Ishikawa (cell line): ENCODE data around the gene CLASP1.

ENCODE experiments used
- CEBPB ChIP-seq: IDR thresholded peaks from 2 replicates; pipeline ENCODE4 v1.6.1; 2012
- CREB1 ChIP-seq: IDR thresholded peaks from 2 replicates; pipeline ENCODE4 v1.6.1; 2012; ENCODE audit warnings: low read depth
- EGR1 ChIP-seq: IDR thresholded peaks from 2 replicates; pipeline ENCODE4 v1.6.1; 2012
- EP300 ChIP-seq: IDR thresholded peaks from 2 replicates; pipeline ENCODE4 v1.6.1; 2012; ENCODE audit warnings: borderline replicate concordance
- FOXM1 ChIP-seq: IDR thresholded peaks from 2 replicates; pipeline ENCODE4 v1.6.1; 2012; ENCODE audit warnings: low read depth, borderline replicate concordance
- NFIC ChIP-seq: IDR thresholded peaks from 2 replicates; pipeline ENCODE4 v1.6.1; 2012
- RAD21 ChIP-seq: IDR thresholded peaks from 2 replicates; pipeline ENCODE4 v1.6.1; 2012; ENCODE audit warnings: low read depth
- TAF1 ChIP-seq: IDR thresholded peaks from 2 replicates; pipeline ENCODE4 v1.6.1; 2012; ENCODE audit warnings: low read depth, mild to moderate bottlenecking
- TCF12 ChIP-seq: IDR thresholded peaks from 2 replicates; pipeline ENCODE4 v1.6.1; 2012; ENCODE audit warnings: low read depth
- TEAD4 ChIP-seq: IDR thresholded peaks from 2 replicates; pipeline ENCODE4 v1.6.1; 2012
- YY1 ChIP-seq: IDR thresholded peaks from 2 replicates; pipeline ENCODE4 v1.6.1; 2012; ENCODE audit warnings: low read depth
- ZBTB7A ChIP-seq: IDR thresholded peaks from 2 replicates; pipeline ENCODE4 v1.6.1; 2012; ENCODE audit warnings: low read depth
- TF ChIP-seq, protein P1 (sequence below): IDR thresholded peaks from 2 replicates; pipeline ENCODE4 v1.6.1; 2012
- TF ChIP-seq, protein P2 (sequence below): IDR thresholded peaks from 2 replicates; pipeline ENCODE4 v1.6.1; 2012; ENCODE audit warnings: low read depth, mild to moderate bottlenecking
- TF ChIP-seq, protein P3 (sequence below): IDR thresholded peaks from 2 replicates; pipeline ENCODE4 v1.6.1; 2012

The CLASP1 gene

DNA sequence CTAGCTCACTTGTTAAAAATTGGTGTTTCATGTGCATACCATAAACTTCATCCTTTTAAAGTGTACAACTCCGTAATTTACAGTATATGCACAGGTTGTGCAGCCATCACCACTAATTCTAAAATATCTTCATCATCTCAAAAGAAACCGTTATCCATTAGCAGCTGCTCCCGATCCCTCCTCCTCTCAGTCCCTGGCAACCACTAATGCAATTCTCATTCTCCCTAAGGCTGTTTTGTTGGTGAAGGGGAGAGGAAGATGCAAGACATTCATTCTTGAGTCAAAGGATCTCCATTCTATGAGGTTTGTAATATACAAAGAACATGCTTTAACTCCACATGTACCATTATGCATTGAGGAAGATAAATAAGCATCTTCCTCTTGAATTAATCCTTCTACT lies 70.0 kb downstream of the CLASP1 start:
- no peak for TF ChIP-seq TEAD4
- TF ChIP-seq TCF12 = no peak
- TF ChIP-seq, protein P1, sequence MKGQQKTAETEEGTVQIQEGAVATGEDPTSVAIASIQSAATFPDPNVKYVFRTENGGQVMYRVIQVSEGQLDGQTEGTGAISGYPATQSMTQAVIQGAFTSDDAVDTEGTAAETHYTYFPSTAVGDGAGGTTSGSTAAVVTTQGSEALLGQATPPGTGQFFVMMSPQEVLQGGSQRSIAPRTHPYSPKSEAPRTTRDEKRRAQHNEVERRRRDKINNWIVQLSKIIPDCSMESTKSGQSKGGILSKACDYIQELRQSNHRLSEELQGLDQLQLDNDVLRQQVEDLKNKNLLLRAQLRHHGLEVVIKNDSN = no peak
- TF ChIP-seq, protein P2, sequence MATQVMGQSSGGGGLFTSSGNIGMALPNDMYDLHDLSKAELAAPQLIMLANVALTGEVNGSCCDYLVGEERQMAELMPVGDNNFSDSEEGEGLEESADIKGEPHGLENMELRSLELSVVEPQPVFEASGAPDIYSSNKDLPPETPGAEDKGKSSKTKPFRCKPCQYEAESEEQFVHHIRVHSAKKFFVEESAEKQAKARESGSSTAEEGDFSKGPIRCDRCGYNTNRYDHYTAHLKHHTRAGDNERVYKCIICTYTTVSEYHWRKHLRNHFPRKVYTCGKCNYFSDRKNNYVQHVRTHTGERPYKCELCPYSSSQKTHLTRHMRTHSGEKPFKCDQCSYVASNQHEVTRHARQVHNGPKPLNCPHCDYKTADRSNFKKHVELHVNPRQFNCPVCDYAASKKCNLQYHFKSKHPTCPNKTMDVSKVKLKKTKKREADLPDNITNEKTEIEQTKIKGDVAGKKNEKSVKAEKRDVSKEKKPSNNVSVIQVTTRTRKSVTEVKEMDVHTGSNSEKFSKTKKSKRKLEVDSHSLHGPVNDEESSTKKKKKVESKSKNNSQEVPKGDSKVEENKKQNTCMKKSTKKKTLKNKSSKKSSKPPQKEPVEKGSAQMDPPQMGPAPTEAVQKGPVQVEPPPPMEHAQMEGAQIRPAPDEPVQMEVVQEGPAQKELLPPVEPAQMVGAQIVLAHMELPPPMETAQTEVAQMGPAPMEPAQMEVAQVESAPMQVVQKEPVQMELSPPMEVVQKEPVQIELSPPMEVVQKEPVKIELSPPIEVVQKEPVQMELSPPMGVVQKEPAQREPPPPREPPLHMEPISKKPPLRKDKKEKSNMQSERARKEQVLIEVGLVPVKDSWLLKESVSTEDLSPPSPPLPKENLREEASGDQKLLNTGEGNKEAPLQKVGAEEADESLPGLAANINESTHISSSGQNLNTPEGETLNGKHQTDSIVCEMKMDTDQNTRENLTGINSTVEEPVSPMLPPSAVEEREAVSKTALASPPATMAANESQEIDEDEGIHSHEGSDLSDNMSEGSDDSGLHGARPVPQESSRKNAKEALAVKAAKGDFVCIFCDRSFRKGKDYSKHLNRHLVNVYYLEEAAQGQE = no peak
- TF ChIP-seq CEBPB = no peak
- no peak for TF ChIP-seq YY1
- no peak for TF ChIP-seq EGR1
- no peak for TF ChIP-seq EP300
- TF ChIP-seq FOXM1 = no peak
- TF ChIP-seq TAF1 = no peak
- TF ChIP-seq RAD21 = no peak
- TF ChIP-seq, protein P3, sequence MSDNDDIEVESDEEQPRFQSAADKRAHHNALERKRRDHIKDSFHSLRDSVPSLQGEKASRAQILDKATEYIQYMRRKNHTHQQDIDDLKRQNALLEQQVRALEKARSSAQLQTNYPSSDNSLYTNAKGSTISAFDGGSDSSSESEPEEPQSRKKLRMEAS = no peak
- TF ChIP-seq NFIC = no peak
- no peak for TF ChIP-seq CREB1
- TF ChIP-seq ZBTB7A = no peak

DNA sequence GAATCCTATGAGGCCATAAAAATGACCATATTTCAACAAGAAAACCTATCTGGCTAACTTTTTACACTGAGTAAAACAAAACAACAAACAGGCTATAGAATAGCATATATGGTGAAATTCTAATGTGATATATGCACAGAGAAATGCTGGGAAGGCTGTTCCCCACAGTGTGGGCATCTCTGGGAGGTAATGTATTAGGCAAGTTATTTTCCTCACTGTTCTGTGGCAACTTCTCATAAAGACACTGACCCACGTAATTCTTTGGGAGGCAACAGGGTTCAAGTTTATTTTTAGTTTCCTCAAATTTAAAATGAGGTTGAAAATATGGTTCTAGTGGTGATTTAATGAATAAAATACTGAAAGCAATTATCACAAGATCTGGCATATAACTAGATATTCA lies 71.9 kb downstream of the CLASP1 start:
- no peak for TF ChIP-seq EGR1
- TF ChIP-seq ZBTB7A = no peak

DNA sequence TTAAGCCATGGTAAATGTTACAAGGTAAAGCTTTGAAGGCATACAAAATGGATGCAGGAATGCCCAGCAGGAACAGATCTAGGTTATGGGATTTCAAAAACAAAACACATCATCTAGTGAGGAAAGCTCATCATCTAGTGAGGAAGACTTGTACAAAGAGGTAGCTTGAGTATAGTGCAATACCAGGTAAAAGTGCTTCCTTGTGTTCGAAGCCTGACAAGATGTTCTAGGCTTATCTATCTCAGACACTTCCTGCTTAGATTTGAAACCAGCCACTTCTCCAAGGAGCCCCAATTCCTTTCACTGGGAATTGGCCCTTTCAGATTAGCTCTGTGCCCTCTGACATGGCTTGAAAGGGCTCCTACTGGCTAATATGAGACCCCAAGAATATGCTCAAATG lies 73.0 kb downstream of the CLASP1 start:
- TF ChIP-seq, protein P1 = no peak
- TF ChIP-seq RAD21 (no peak), TEAD4 (no peak), YY1 (no peak), ZBTB7A (no peak), EGR1 (no peak)
- TF ChIP-seq, protein P3 = no peak

DNA sequence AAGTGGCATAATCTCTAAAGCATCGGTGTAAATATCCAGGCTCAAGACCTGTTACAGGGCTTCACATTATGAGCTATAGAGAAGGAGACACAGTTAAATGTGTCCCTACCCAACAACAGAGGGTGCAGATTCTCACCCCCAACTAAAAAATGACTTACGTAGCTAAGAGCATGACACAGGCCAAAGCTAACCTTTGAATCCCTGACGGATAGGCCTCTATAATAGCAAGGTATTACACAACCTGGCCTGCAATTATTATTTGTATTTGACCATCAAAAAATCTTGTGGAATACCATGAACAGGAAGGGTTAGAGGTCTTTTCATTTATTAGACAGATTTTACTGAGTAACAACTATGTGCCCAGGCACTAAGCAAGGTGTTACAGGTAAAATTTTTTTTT lies 73.5 kb downstream of the CLASP1 start:
- TF ChIP-seq, protein P3 = no peak

DNA sequence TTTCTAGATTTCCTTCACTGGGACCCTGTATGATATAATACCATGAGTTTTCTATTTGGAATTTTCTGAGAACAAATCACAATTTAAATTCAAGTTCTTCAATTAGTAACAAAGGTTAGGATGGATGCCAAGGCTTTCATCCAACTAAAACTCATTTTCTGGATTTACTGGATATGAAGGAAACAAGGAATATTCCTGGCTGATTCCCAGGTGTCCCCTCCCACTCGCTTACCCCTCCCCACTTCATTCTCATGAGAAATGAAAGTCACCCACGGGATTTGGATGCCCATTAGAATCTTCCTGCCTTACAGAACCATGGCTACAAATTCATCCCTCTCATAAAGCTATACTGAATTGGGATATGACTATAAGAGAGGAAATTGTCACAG lies 78.6 kb downstream of the CLASP1 start:
- TF ChIP-seq, protein P2 = no peak
- TF ChIP-seq YY1 = no peak
- TF ChIP-seq TCF12 = no peak
- no peak for TF ChIP-seq ZBTB7A
- TF ChIP-seq TAF1 = no peak
- no peak for TF ChIP-seq FOXM1
- TF ChIP-seq, protein P3 = no peak
- no peak for TF ChIP-seq EGR1
- TF ChIP-seq NFIC = no peak
- no peak for TF ChIP-seq CEBPB
- TF ChIP-seq CREB1 = no peak
- TF ChIP-seq EP300 = no peak
- TF ChIP-seq, protein P1 = no peak

DNA sequence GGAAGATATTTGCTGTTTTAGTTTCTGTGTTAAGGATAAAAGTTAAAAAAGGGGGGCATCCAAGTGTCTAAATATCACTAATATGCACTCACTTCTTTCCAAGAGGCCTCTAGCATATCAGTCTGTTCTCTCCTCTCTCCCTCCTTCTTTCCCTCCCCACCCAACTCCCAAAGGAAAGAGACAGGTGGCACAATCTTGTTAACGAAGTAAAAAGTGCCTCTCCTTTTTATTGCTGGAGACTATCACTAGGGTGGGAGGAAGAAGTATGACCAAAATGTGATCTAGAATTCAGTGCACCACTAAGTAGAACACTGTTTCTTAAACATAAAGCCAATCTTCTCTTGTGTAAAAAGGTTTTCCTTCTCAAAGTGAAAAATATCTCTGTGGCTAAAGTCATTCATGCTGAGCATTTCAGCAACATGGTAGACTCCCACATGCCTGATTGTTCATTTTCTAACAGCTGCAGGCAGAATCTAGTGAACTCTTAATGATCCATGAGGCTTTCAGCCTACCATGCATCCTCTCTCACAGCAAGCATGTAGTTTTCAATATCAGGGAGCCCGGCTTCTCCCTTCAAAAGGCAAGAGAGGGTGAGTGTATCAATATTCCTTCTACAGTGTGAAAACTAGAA lies 79.1 kb downstream of the CLASP1 start:
- TF ChIP-seq, protein P1 = no peak
- no peak for TF ChIP-seq EGR1
